ENCODE data around the gene RABEP1. TPM values are rescaled to one million over a fixed set of nuclear protein-coding genes. Genes with fewer than 3 reads are reported as not detected.

The RABEP1 gene
- total RNA-seq, 2 experiments from 2014 or later: 58.7 to 60.6 TPM

DNA sequence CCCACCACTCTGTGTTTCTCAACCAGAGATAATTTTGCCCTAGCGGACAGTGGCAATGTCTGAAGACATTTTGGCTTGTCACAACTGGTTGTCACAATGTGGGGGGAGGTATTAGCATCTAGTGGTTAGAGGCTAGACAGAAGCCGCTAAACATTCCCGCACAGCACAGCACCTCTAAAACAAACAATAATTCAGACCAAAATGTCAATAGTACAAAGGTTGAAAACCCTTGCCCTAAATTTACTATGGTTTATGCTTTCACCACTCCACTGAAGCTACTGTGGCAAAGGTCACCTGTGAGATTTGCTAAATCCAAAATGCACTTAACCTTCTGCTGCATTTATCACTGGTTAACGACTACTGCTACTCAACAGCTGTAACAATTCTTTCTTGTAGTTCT, 123.3 kb downstream of the RABEP1 start:
- Mint-ChIP-seq H3K4me1 (ENCODE audit: low read depth) (peaks cover 11% of the 10 kb centered on the region), H3K36me3 (ENCODE audit: low read depth) (peaks cover 32% of the 10 kb centered on the region), H3K9me3 (no peaks in the 10 kb centered on the region), H3K27me3 (no peaks in the 10 kb centered on the region), H3K4me3 (no peak overlapping the region), H3K27ac (no peak overlapping the region)
- CTCF ChIA-PET: interaction anchor here (0.7 to 4.0 kb wide), 4 partner anchors 14 to 34 kb away, joined by 3 to 19 read pairs (median 3); partner anchors contain the start of gene C1QBP
- POLR2A ChIA-PET: interaction anchor here (0.8 to 6.2 kb wide), 7 partner anchors 8 to 213 kb away, joined by 3 to 40 read pairs (median 4); partner anchors contain the start of genes NUP88 and RPAIN
- intact Hi-C loops (cut with micrococcal nuclease): no loop called here
- DNase-seq: no peak
- TF ChIP-seq, protein P1, sequence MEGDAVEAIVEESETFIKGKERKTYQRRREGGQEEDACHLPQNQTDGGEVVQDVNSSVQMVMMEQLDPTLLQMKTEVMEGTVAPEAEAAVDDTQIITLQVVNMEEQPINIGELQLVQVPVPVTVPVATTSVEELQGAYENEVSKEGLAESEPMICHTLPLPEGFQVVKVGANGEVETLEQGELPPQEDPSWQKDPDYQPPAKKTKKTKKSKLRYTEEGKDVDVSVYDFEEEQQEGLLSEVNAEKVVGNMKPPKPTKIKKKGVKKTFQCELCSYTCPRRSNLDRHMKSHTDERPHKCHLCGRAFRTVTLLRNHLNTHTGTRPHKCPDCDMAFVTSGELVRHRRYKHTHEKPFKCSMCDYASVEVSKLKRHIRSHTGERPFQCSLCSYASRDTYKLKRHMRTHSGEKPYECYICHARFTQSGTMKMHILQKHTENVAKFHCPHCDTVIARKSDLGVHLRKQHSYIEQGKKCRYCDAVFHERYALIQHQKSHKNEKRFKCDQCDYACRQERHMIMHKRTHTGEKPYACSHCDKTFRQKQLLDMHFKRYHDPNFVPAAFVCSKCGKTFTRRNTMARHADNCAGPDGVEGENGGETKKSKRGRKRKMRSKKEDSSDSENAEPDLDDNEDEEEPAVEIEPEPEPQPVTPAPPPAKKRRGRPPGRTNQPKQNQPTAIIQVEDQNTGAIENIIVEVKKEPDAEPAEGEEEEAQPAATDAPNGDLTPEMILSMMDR (IDR thresholded peaks at IDR 0.05): no peak
- no peak for ATAC-seq

DNA sequence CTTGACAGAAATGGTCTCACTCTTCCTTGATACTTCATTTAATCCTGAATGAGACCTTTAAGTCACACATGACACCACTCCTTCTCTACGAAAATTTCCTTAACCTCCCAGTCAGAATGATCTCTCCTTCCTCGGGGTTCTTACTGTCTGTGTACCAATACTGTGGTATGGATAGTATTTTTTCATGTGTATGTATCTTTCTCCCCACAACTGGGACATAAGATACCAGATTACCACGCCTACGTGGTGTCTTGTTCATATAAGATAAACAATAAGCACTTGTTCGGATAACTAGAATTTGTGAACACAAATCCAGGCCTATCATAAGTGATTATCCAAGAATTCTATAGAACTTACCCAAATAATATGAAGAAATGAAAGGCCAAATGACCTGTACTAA, 126.1 kb downstream of the RABEP1 start:
- CTCF ChIA-PET: interaction anchor here (1.2 to 4.0 kb wide), 2 partner anchors 18 to 31 kb away, joined by 3 to 19 read pairs; partner anchors contain the start of gene C1QBP
- no peaks in the 10 kb centered on the region for H3K9me3 Mint-ChIP-seq
- ATAC-seq (no peak), DNase-seq (no peak)
- H3K4me1 Mint-ChIP-seq (ENCODE audit: low read depth): peaks cover 32% of the 10 kb centered on the region
- POLR2A ChIA-PET: interaction anchor here (1.4 to 6.2 kb wide), 2 partner anchors 10 to 21 kb away, joined by 3 to 40 read pairs; partner anchors contain the start of genes NUP88 and RPAIN
- intact Hi-C loops (cut with micrococcal nuclease): no loop called here
- H3K27me3 Mint-ChIP-seq: no peaks in the 10 kb centered on the region
- TF ChIP-seq, protein P1 (IDR thresholded peaks at IDR 0.05): no peak
- no peak overlapping the region for H3K27ac Mint-ChIP-seq
- peaks cover 48% of the 10 kb centered on the region for H3K36me3 Mint-ChIP-seq (ENCODE audit: low read depth)
- no peak overlapping the region for H3K4me3 Mint-ChIP-seq

DNA sequence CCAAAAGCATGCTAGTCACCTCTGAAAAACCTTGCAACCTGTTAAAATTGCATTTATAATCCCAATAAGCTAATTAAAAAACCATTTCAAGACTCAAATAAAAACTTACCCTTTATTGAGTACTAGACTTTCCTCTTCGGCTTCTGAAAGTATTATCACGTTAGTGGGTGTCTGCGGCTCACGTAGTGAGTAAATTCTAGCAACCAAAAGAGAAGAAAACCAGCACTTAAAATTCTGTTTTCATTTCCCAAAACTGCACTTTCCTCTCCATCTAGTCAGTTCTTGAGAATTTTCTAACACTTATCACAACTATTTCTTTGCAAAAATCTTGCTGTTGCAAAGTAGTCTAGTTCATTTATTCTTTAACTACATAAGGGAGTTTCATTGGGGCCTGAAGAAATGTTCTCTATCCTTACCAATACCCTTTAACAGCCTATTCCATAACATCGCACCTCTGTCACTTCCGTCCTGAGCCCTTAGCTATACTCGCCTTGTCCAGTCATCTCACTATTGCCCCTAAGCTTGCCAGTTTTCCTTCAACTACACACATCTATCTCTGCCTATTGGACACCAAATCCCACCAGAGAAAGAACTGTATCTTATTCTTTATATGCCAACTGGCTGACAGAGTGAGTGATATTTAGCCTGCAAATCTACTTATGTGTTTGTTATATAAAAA, 128.6 kb downstream of the RABEP1 start:
- ChIA-PET POLR2A (interaction anchor here (1.0 to 3.9 kb wide), 4 partner anchors 15 to 29 kb away, joined by 3 to 13 read pairs (median 6); partner anchors contain the start of gene C1QBP), CTCF (interaction anchor here (1.0 kb wide), 1 partner anchor 161 kb away, joined by 3 read pairs; no protein-coding TSS in a partner anchor)
- Mint-ChIP-seq H3K27me3 (no peaks in the 10 kb centered on the region), H3K9me3 (no peaks in the 10 kb centered on the region), H3K4me3 (no peak overlapping the region), H3K4me1 (ENCODE audit: low read depth) (peaks cover 38% of the 10 kb centered on the region), H3K36me3 (ENCODE audit: low read depth) (peaks cover 41% of the 10 kb centered on the region), H3K27ac (peak overlapping the region; percentile 51)
- no peak for DNase-seq
- intact Hi-C loops (cut with micrococcal nuclease): no loop called here
- no peak for ATAC-seq
- TF ChIP-seq, protein P1 (IDR thresholded peaks at IDR 0.05): no peak

DNA sequence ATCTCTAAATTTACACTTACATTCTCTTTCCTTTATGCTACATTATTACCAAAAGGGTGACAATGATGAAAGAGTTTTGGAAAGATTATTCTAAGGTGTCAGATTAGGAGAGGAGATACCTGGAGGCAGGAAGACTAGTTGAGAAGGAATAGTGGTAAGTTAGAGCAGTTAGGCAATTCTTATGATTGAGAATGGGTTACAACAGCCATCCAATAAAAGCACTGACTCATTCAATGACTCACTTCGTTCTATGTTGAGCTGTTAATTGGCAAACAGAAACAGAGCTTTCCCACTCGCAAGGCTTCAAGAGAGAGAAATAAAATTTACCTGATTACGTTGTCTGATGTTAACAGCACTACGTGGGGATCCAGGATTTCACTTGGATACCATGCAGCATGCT, 131.6 kb downstream of the RABEP1 start:
- H3K4me3 Mint-ChIP-seq: no peak overlapping the region
- H3K9me3 Mint-ChIP-seq: no peaks in the 10 kb centered on the region
- ChIA-PET CTCF (interaction anchor here (1.1 to 4.0 kb wide), 3 partner anchors 10 to 28 kb away, joined by 3 to 22 read pairs (median 4); partner anchors contain the start of gene C1QBP), POLR2A (interaction anchor here (0.7 to 3.9 kb wide), 5 partner anchors 8 to 72 kb away, joined by 3 to 13 read pairs (median 4); partner anchors contain the start of genes DERL2 and MIS12)
- H3K4me1 Mint-ChIP-seq (ENCODE audit: low read depth): peaks cover 53% of the 10 kb centered on the region
- H3K36me3 Mint-ChIP-seq (ENCODE audit: low read depth): peaks cover 60% of the 10 kb centered on the region
- H3K27me3 Mint-ChIP-seq: no peaks in the 10 kb centered on the region
- ATAC-seq (peak; percentile 55), DNase-seq (no peak)
- peak overlapping the region; percentile 50 for H3K27ac Mint-ChIP-seq
- intact Hi-C loops (cut with micrococcal nuclease): no loop called here
- TF ChIP-seq, protein P1 (IDR thresholded peaks at IDR 0.05): no peak

DNA sequence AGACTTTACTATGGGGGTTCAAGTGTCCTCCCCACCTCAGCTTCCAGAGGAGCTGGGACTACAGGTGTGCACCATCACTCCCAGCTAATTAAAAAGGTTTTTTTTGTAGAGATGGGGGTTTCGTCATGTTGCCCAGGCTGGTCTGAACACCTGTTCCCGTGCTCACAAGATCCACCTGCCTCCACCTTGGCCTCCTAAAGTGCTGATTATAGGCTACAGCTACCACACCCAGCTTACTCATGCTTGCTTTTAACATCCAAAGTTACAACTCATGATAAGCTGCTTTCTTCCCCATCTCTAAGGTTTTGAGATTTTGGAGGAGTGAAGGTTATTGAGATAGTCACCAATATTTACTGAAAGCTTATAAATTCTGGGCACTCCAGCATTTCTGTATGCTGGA, 134.8 kb downstream of the RABEP1 start:
- no peaks in the 10 kb centered on the region for H3K9me3 Mint-ChIP-seq
- ATAC-seq (no peak), DNase-seq (no peak)
- TF ChIP-seq, protein P1 (IDR thresholded peaks at IDR 0.05): no peak
- POLR2A ChIA-PET: interaction anchor here (1.0 to 4.4 kb wide), 5 partner anchors 12 to 69 kb away, joined by 3 to 40 read pairs (median 5); partner anchors contain the start of genes C1QBP and DERL2
- intact Hi-C loops (cut with micrococcal nuclease): no loop called here
- peaks cover 59% of the 10 kb centered on the region for H3K36me3 Mint-ChIP-seq (ENCODE audit: low read depth)
- peak overlapping the region; percentile 76 for H3K27ac Mint-ChIP-seq
- no peaks in the 10 kb centered on the region for H3K27me3 Mint-ChIP-seq
- CTCF ChIA-PET: interaction anchor here (3.8 kb wide), 1 partner anchor 23 kb away, joined by 43 read pairs; the partner anchor contains the start of gene C1QBP
- H3K4me3 Mint-ChIP-seq: peak overlapping the region; percentile 100
- H3K4me1 Mint-ChIP-seq (ENCODE audit: low read depth): peaks cover 51% of the 10 kb centered on the region

Data from activated CD8-positive, alpha-beta T cell treated with anti-CD3 and anti-CD28 coated beads for 36 hours (primary cell).